Globus pallidus (tissue), 1 donor: ENCODE measurements around the gene SH3BP1.
"Not testable (repeated sequence)": the region's sequence is repeated elsewhere in the genome, so short reads cannot be mapped to it uniquely, and the experiment has no call there.

Experiments used
- DNase-seq: peaks from one replicate; pipeline ENCODE4 v3.0.0-alpha.2; 2015; ENCODE audit warnings: low spot score

SH3BP1 gene

DNA sequence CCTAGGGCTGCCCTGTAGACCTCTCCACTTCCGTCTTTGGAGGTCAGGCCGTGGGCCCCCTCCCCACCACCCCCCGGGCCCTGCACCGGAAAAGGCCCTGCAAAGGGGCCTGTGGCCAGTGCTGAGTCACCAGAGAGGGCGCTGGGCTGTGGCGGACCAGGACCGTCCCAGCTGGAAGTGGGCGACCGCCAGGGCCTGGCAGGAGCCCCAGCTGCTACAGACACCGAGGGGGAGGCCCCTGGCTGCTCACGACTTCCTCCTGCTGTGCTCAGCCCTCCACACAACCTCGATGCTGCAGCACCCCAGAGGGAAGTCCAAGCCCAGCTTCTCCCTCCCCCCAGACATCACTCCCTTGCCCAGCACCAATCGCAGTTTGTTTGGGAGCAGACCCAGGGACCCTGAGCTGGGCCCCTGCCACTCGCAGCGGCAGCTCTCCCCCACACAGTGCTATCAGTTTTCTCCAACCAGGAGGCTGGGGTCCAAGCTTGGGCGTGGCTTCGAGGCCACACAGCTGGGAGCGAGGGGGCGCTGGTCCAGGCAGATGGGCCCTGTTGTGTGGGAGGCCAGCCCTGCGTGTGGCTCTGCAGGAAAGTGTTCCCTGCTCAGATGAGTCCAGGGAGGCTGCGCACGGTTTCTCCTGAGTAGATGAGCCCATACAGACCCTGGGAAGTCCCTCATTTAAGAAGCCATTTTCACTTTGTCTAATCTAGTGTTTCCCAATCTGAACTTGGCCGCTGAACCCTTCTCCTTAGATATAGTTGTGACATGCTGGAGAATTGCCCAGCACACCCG, 5.6 kb upstream of the SH3BP1 start:
- DNase-seq = peak; percentile 80

DNA sequence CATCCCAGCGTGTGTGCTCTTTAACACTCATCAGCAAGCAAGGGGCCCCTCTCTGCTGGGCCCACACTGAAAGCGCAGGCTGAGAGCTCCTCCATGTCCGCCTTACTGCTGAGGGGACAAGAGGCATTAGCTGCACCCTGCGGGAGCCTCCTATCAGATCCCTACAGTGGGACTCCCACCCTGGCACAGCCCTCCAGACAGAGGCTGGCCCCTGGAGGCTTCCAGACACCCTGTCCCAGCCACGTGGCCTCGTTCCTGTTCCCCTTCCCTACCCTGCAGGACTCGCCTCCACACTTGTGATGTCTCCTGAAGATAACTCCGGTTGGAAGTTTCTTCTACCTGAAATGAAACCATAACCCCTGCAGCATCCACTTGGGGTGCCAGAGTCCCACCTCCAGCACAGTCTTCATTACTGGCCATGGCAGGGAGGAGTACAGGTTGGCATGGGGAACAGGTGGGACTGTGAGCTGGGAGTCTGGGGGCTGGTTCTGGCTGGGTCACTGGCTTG, 5.0 kb upstream of the SH3BP1 start:
- no peak for DNase-seq

- DNase-seq = no peak
Observed at GRCh38 chr22:37635157-37635556, 4.3 kb upstream of the SH3BP1 start.

- DNase-seq = no peak
Observed at GRCh38 chr22:37636186-37636948, 3.1 kb upstream of the SH3BP1 start.

DNA sequence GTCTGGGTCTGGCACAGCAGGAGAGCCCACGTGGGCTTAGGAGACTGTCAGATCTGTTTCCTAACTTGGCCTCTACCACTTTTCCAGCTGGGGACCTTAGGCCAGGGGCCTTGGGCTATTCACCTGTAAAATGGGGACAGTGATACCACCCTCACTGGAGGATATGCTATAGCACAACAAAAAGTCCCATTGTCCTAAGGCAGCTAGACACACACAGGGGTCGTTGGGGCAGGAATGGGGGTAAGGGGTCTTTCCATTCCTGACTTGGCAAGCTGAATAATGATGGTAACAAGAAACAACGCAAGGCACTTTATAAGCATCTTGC, 2.6 kb upstream of the SH3BP1 start:
- no peak for DNase-seq

- DNase-seq = no peak
Observed at GRCh38 chr22:37638391-37639069, 939 bp upstream of the SH3BP1 start.

DNA sequence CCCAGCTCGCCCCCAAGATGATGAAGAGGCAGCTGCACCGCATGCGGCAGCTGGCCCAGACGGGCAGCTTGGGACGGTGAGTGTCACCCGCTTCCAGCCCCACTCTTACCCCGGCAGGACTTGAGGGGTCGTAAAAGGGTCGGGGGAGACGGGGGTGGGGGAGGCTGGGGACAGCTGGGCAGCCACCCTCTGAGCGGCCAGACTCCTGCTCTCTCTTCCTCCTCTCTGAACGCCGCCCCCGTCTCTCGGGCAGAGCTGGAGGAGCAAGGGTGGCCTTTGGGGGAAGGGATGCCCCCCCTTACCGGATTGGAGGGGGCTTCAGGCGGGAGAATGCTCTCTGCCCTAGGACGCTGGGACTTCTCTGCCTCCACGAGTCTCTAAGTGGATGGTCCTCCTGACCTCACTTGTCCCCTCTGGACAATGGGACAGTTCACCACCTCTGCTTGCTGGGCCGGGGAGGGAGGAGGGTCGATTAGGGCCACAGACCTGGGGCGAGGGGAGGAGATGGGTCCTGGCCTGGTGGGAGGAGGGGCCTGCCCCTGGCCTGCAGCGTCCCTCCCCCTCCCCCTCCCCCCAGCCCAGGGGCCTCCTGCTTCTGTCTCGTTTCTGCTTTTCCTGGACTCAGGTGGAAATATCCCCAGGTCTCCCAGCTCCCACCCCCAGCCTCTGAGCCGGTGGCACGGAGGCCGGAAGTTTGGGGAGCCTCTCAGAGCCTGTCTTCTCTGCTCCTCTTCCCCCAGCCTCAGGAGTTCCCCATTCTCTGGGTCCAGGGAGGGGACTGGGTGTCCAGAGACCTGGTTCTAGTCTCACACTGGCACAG, 512 bp downstream of the SH3BP1 start:
- no peak for DNase-seq

DNA sequence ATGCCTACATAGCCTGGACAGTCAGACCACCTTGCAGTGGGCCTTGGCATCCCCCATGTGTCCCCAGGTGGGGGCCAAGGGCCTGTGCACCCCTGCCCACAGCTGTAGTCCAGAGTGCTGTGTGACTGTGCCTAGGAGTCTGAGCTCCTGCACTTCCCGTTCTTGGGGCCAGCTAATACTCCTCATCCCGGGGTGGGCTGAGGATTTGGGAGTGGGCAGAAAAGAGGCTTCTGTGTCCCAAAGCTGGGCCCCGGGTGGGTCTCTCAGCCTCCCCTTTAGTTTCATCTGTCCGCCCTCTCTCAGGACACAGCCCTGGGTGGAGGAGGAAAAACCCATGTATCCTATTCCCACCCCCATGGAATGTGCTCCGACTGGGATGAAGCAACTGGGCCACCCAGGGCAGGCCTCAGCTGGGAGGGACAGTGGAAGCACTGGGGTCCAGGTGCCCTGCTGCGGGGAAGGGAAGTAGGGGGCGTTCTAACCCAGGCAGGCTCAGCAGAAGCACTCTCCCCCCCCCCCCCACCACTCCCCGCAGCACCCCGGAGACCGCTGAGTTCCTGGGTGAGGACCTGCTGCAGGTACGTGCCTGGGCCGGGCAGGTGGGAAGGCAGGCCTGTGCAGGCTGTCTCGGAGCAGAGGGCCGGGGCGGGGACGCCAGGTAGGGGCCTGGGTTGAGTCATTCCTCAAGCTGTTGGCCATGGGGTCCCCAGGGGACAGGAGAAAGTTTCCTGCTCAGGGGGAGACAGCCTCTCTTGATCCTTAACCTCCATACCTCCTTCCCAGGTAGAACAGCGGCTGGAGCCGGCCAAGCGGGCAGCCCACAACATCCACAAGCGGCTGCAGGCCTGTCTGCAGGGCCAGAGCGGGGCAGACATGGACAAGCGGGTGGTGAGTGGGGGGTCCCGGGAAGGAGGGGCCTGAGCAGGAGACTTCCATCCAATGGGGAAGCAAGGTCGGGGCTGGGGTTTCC, 1.4 kb downstream of the SH3BP1 start:
- no peak for DNase-seq

DNA sequence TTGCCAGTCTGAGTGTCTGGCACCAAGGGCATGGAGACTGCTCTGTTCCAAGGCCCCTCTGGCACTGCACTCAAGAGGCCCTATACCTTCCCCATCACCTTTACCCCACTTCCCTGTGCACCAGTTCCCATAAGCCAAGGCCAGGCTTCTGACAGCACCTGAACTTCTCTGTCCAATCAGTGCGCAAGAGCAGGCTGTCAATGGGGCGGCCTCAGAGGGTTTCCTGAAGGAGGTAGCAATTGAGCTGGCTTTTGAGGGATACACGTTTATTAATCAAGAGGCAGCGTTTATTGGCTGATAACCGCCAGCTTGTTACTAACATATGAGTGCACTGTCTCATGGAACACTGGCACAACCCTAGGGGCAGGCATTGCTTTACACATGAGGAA, 2.1 kb downstream of the SH3BP1 start:
- DNase-seq = no peak

- DNase-seq = peak; percentile 67
Observed at GRCh38 chr22:37643225-37643847, 3.9 kb downstream of the SH3BP1 start.

DNA sequence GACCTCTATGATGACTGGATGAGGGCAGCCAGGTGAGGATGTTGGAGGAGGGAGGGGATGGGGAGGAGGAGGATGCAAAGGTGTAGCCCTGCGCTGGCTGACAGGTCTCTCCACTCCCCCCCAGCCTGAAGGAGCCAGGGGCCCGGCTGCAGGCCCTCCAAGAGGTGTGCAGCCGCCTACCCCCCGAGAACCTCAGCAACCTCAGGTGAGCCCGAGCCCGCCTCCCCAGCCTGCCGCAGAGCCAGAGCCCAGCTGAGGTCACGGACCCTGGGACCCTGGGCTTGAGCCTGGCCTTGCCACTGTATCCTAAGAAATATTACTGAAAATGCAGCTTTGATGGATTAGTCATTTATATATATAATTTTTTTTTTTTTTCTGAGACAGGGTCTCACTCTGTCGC, 7.8 kb downstream of the SH3BP1 start:
- DNase-seq = no peak

GRCh38 chr22:37647928-37648327, 8.5 kb downstream of the SH3BP1 start:
- no peak for DNase-seq

DNA sequence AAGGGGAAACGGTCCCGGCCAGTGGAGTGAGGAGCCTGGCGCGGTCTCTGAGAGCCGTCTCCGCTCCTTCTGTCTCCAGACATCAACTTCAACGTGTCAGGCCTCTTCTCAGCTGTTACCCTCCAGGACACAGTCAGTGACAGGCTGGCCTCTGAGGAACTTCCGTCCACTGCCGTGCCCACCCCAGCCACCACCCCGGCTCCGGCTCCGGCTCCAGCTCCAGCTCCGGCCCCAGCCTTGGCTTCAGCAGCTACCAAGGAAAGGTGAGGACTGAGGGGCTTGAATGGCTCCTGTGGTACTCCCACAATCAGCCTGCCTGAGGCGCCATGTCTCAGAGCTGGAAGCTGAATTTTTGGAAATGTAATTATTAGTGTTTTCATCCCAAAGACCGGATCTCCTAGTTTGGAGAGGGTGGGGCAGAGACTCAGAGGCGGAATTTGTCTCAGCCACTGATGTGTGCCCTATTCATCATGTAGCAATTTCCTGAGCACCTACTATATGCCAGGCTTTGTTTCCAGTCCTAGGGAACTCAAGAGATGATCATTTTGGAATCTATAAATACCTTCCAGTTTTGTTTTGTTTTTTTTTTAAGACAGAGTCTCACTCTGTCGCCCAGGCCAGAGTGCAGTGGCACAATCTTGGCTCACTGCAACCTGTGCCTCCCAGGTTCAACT, 11.1 kb downstream of the SH3BP1 start:
- no peak for DNase-seq

DNA sequence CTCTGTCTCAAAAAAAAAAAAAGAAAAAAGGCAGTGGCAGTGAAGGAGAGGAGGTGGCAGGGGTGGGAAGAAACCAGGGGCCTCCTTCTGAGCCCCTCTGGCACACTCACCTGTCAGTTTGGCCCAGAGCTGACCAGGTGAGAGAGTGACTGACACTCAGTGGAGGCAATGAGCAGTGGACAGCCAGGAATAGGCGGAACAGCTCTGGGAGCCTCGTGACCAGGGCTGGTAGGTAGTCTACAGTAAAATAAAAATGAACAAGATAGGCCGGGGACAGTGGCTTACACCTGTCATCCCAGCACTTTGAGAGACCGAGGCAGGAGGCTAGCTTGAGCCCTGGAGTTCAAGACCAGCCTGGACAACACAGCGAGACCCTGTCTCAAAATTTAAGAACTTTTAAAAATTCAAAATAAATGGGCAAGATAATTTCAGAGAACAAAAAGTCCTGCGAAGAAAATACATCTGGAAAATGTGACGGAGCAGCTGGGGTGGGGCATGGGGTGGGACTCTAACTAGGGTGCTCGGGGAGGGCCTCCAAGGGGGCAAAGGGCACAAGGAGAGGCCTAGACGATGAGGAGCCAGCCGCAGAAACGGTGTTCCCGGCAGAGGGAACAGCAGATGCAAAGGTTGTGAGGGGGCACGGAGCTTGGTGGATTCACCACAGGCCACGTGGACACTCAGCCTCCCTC, 15.2 kb downstream of the SH3BP1 start:
- DNase-seq = no peak

DNA sequence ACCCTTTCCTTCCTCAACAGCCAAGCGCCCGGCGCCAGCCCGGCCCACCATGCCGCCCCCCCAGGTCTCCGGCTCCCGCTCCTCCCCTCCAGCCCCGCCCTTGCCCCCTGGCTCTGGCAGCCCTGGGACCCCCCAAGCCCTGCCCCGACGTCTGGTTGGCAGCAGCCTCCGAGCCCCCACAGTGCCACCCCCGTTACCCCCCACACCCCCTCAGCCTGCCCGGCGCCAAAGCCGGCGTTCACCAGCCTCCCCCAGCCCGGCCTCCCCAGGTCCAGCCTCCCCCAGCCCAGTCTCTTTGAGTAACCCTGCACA, 15.7 kb downstream of the SH3BP1 start:
- no peak for DNase-seq

DNA sequence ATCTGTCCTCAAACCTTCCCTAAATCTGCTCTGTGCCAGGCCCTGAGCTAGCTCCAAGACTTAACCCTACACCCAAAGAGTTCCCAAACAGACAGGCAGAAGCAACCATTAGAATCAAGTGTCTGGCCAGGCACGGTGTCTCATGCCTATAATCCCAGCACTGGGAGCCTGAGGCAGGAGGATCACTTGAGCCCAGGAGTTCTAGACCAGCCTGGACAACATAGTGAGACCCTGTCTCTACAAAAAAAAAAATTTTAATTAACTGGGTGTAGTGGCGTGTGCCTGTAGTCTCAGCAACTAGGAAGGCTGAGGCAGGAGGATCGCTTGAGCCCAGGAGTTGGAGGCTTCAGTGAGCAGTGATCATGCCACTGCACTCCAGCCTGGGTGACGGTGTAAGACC, 17.1 kb downstream of the SH3BP1 start:
- DNase-seq = not testable (repeated sequence)

- no peak for DNase-seq
Observed at GRCh38 chr22:37657590-37658132, 18.2 kb downstream of the SH3BP1 start.

- peak; percentile 99 for DNase-seq
Observed at GRCh38 chr22:37658133-37659065, 18.9 kb downstream of the SH3BP1 start, which contains the start of gene PDXP. Gene PDXP, plus strand, starts transcription at chr22:37658723. Its CDS starts 60 bp downstream, at chr22:37658783.
